ENCODE results near the gene MTFMT.
"Not testable (repeated sequence)": the region's sequence is repeated elsewhere in the genome, so short reads cannot be mapped to it uniquely, and the experiment has no call there.

MTFMT gene

GRCh38 chr15:65028921-65029735 is at the start of gene MTFMT:
TSS of gene MTFMT (minus strand) at chr15:65029639. CDS start at chr15:65029613, 26 bp downstream.
- DNase-seq: peak; percentile 93

DNA sequence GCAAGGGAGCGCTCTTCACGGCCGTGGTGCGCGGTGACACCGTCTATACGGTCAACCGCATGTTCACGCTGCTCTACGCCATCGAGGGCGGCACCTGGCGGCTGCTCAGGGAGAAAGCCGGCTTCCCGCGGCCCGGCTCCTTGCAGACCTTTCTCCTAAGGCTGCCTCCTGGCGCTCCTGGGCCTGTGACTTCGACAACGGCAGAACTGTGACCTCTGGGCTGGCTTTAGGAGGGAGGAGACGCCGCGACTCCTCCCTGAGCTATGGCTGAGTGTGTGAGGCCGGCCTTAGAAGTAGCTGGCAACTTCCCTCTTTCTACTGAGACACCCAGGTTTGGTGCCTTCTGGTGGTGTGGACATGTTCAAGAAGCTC is 48.5 kb upstream of the MTFMT start:
- peak; percentile 44 for DNase-seq

- no peak for DNase-seq
These were observed 48.0 kb upstream of the MTFMT start for GRCh38 chr15:65077291-65077980.

- DNase-seq: no peak
These were observed 47.2 kb upstream of the MTFMT start, which contains the start of gene KBTBD13 for GRCh38 chr15:65076486-65077290. TSS of gene KBTBD13 (plus strand) at chr15:65076746. CDS start at chr15:65076816, 70 bp downstream.

- not testable (repeated sequence) for DNase-seq
These were observed 46.4 kb upstream of the MTFMT start for GRCh38 chr15:65075607-65076395.

- DNase-seq: not testable (repeated sequence)
These were observed 45.5 kb upstream of the MTFMT start for GRCh38 chr15:65074946-65075345.

DNA sequence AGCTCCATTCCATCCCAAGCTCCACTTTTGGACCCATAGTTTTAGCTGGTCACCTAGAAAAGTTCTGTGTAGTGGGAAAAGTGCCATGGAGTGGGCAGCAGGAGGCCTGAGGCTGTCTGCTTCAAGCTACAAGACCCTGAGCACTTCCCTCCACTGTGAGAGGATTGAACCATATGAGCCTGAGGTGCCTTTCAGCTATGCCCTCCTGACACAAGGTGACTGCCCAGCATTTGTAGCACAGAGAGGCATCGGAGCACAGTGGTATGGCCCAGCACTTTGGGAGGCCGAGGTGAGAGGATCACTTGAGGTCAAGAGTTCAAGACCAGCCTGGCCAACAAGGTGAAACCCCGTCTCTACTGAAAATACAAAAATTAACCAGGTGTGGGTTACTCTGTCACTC is 43.2 kb upstream of the MTFMT start:
- no peak for DNase-seq

DNA sequence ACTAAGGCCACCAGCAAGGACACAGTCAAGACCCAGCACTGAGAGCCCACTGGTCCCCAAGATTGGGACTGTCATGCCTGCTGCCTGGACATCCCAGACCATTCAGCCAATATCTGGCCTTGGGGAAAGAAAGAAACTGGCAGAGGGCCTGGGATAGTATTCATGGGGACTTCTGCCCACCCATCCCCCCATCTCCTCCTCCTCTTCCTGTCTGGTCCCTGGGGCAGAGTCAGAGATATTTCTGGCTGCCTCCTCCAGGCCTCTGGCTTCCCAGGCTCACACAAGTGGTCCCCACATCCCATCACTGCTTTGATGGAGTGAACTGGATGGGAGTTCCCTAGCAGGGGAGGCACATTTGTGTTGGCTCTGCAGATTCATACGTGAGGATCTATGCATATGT is 42.6 kb upstream of the MTFMT start:
- DNase-seq: no peak

GRCh38 chr15:65071381-65071811 is 42.0 kb upstream of the MTFMT start:
- DNase-seq: no peak

- DNase-seq: no peak
These were observed 40.5 kb upstream of the MTFMT start for GRCh38 chr15:65069779-65070546.

DNA sequence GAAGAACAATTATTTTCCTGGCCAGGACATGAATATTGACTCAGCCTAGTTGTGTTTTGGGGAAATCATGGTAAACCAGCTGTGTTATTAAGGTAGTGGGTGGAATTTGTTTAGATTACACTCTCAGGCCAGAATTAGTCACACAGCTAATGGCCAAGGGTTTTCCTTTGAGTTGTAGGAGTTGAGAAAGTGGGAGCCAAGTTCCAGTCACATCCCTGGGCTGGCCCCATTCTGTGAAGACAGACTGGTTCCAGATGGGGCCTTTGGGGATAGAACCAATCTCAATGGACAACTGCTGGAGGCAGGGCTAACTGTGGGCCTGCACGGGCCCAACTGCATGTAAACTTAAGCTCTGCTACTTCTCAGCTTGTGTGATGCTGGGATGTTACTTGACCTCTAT is 39.7 kb upstream of the MTFMT start:
- DNase-seq: no peak

- DNase-seq: no peak
These were observed 39.0 kb upstream of the MTFMT start for GRCh38 chr15:65068403-65068788.

DNA sequence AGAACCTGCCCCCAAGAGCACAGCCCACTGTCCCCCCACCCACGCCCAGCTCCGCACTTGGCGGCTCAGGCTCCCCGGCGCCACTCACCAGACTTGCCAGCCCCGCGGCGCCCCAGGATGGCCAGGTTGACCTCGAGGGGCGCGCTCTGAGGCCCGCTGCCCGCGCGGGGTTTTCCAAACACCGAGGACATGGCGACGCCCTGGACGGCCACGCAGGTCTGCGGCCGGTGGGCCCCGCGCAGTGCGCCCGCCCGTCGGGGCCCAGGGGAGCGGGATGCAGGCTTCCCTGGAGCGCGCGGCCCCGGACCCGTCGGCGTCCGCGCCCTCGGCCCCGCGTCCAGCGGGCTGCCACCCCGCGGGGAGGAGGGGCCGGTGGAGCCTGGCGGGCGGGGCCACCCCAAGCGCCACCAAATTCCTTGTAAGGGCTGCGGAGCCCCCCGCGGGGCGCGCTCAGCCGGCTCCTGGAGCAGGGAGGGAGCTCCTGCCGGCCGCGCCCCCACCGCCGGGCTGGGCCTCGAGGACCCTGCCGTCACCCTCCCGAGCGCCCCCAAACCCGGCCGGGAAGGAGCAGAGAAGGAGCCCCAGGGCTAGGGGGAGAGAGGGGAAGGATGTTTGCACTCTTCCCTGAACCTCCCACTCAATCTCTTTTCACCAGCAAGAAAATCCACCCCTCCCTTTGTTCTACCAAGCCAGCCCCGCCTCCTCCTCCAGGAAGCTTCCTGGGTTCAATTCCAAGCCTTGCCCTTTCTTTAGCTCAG is 38.4 kb upstream of the MTFMT start, which contains the start of gene RASL12:
Gene RASL12, minus strand, starts transcription at position 347 of the 758 bp plus-strand sequence. Its CDS starts 156 bp downstream, at position 191.
- DNase-seq: no peak

DNA sequence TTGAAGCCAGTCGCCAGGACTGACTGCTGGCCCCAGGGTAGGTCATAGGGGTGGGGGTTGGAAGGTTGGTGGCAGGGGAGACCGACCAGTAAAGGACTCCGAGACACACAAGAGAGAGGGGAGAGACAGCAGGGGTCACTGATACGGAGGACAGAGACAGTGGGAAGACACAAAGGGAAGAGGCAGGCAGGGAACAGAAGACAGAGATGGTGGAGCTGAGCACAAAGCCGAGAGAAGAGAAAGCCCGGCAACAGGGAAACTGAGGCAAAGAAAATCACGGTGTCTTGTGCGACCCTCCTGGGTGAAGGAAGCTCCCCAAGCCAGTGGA is 37.8 kb upstream of the MTFMT start:
- DNase-seq: no peak

DNA sequence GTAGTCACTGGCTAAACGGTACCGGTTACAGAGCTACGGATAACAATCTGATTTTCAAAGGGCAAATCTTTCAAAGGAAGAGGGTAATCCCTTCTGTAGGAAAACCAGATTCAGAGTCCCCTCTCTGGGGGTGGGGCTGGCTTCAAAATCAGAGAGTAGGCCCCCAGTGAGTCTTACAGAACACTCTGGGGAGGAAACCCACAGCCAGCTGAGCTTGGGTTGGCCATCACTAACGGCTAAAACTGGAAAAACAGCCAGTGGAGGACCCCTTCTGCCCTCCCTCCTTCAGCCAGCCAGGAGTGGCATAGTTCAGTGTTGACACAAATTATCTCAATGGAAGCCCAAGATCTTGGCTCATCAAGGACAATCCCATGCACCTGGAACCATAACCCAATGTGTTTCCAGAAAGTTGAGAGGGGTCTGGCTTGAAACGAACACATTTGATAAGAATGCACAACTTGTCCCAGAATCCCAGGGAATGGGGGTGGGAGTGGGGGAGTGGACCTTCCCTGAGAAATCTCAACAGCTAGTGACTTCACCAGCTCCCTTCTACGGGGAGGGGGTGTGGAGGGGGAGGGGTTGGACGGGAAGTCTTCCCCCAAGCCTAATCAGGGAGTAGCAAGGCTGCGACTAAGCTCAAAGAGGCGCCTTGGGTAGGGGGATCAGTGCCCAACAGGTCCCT is 37.3 kb upstream of the MTFMT start:
- no peak for DNase-seq

DNA sequence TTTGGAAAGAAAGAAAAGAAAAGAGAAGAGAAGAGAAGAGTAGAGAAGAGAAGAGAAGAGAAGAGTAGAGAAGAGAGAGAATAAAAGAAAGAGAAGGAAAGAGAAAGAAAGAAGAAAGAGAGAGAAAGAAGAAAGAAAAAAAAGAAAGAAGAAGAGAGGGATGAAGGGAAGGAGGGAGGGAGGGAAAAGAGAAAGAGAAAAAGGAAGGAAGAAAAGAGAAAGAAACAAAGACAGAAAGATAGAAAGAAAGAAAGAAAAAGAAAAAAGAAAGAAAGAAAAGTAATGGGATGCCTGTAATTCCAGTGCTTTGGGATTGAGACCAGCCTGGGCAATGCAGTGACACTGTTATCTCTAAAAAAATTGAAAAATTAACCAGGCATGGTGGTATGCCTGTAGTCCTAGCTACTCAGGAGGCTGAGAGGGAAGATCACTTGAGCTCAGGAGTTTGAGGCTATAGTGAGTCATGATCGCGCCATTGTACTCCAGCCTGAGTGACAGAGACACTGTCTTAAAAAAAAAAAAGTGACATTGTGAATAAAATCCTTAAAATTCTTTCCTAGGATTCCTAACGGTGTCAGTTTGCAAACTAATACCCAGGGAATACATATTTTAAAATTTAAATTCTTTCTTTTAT is 36.7 kb upstream of the MTFMT start:
- DNase-seq: no peak

GRCh38 chr15:65062726-65063125 is 33.3 kb upstream of the MTFMT start:
- no peak for DNase-seq

- DNase-seq: no peak
These were observed 32.6 kb upstream of the MTFMT start for GRCh38 chr15:65062061-65062460.

DNA sequence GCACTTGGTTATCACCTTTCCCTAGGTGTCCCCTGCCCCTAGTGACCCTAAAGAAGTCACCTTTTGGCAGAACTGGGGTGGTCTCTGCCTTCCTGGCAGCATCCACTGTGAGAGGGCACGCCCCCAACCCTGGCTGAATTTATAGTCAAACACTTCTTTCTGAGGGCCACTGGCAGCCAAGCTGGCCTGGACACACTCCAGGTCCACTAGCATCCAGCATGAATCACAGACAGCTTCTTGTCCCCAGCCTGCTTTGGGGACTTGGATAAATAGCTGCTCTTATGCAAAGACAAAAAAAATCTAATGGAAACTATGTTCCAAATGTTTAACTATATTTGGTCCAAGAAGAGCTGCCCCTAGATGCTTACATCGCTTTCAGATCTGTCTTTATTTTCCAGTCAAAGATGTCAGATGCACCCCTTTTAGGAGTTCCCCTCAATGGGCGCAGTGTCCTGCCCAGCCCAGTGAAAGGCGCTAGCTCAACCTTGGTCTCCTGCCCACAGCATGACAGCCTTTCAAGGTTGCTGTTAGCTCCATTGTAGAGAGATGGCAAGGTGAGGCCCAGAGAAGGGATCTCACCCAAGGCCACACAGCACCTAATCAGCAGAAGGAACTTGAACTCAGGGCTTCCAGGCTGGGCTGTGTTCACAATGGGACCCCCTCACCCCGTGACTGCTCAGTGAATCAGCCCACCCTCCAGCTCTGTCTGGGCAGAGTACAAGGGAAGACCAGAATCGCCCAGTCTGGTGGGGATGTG is 31.4 kb upstream of the MTFMT start:
- no peak for DNase-seq

Measured in CD4-positive, alpha-beta T cell treated with Interleukin-17A for 1 hour (primary cell).